PFSK-1 (cell line): ENCODE data around the gene INTS3.

Experiments
- FOXP2 ChIP-seq: optimal IDR thresholded peaks from 2 replicates; pipeline ENCODE3; 2011; ENCODE audit warnings: borderline replicate concordance, control low read depth, inconsistent platforms; ENCODE audit not compliant: insufficient read depth; ENCODE audit errors: extremely low read length, extremely low read depth
- POLR2AphosphoS5 ChIP-seq: IDR thresholded peaks from 2 replicates; pipeline ENCODE4 v1.6.1; 2012; ENCODE audit warnings: low read depth, mild to moderate bottlenecking, control low read depth, low read length, moderate library complexity
- SIN3A ChIP-seq: IDR thresholded peaks from 2 replicates; pipeline ENCODE4 v1.6.1; 2012; ENCODE audit warnings: mild to moderate bottlenecking, low read length, moderate library complexity, borderline replicate concordance; ENCODE audit not compliant: insufficient read depth
- TAF1 ChIP-seq: IDR thresholded peaks from 2 replicates; pipeline ENCODE4 v1.6.1; 2012; ENCODE audit warnings: low read length, control low read depth, borderline replicate concordance; ENCODE audit not compliant: insufficient read depth
- TF ChIP-seq, protein P1 (sequence below), 2 experiments: IDR thresholded peaks; 2 replicates each; pipeline versions ENCODE4 v1.6.1 to v1.8.0; 2011 to 2012; ENCODE audit warnings: low read depth in 2 of 2, low read length in 2 of 2, control low read depth in 1 of 2, inconsistent platforms in 1 of 2, mild to moderate bottlenecking in 1 of 2, moderate library complexity in 1 of 2; ENCODE audit not compliant: insufficient read depth in 1 of 2

DNA sequence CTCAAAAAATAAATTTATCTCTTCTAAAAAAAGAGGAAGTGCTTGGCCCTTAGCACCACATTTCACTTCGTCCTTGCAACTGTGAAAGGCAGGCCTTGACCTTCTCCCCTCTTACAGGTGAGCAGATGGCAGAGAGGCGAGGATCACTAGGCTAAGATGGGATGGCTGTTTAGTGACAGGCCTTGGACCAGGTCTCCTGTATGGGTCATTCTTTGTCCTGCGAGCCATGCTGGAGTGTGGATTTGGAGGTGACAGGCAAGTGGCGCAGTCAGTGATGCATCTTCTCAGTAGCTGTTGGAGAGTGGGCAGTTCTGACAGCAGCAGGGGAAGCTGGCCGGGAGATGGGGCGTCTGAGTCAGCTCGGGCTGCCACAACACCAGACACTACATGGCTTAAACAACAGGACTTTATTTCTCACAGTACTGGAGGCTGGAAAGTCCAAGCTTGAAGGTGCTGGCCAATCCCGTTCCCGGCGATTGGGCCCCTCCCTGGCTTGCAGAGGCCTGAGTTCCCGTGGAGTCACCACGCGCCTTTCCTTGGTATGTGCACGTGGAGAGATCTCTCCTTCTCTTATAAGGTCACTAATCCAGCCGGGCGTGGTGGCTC is 63.9 kb downstream of the INTS3 start:
- TF ChIP-seq POLR2AphosphoS5, result no peak
- no peak for TF ChIP-seq SIN3A
- TF ChIP-seq, protein P1, sequence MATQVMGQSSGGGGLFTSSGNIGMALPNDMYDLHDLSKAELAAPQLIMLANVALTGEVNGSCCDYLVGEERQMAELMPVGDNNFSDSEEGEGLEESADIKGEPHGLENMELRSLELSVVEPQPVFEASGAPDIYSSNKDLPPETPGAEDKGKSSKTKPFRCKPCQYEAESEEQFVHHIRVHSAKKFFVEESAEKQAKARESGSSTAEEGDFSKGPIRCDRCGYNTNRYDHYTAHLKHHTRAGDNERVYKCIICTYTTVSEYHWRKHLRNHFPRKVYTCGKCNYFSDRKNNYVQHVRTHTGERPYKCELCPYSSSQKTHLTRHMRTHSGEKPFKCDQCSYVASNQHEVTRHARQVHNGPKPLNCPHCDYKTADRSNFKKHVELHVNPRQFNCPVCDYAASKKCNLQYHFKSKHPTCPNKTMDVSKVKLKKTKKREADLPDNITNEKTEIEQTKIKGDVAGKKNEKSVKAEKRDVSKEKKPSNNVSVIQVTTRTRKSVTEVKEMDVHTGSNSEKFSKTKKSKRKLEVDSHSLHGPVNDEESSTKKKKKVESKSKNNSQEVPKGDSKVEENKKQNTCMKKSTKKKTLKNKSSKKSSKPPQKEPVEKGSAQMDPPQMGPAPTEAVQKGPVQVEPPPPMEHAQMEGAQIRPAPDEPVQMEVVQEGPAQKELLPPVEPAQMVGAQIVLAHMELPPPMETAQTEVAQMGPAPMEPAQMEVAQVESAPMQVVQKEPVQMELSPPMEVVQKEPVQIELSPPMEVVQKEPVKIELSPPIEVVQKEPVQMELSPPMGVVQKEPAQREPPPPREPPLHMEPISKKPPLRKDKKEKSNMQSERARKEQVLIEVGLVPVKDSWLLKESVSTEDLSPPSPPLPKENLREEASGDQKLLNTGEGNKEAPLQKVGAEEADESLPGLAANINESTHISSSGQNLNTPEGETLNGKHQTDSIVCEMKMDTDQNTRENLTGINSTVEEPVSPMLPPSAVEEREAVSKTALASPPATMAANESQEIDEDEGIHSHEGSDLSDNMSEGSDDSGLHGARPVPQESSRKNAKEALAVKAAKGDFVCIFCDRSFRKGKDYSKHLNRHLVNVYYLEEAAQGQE (IDR thresholded peaks at IDR 0.05; ENCODE audit: insufficient read depth in 1 of 2, low read depth in 2 of 2, low read length in 2 of 2), result no peak
- TF ChIP-seq TAF1, result no peak
- no peak for TF ChIP-seq FOXP2
